ENCODE data around the gene PPP6R3.
"Not testable (repeated sequence)": the region's sequence is repeated elsewhere in the genome, so short reads cannot be mapped to it uniquely, and the experiment has no call there.

PPP6R3 gene

GRCh38 chr11:68524213-68524612, 63.7 kb downstream of the PPP6R3 start:
- no peak for DNase-seq

GRCh38 chr11:68524681-68525080, 64.1 kb downstream of the PPP6R3 start:
- no peak for DNase-seq

DNA sequence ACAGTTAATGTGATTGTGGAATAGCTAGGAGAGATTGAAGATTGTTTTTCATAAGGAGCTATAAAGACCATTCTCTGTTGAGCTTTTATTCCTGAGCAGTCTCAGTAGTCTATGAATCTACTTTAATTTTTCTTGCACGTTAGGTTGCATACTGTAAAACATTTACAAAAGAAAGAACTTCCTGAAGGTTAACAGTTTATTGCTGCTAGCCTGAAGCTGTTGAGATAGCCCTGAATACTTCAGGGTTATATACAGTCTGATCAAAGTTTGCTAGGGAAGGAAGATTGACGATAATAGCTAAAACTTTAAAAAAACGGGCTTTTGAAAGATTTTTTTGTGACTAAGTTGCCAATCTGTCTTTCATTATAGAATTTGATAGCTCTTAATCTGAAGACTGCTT, 64.8 kb downstream of the PPP6R3 start:
- DNase-seq = no peak

DNA sequence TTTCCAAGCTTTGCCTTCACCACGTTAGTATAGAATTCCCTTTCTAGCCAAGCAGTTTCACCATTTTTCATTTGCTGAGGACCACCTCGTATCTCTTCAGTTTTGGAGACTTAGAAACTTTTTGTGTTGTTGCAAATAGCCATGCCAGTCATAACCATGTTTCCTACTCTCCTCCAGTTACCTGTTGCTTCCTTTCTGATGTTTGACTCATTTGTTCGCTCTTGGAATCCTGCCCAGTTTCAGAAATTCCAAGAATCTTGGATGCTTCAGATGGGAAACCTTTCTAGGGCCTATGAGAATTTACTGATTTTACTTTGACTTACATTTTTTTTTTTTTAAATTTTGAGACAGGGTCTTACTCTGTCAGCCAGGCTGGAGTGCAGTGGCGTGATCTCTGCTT, 65.4 kb downstream of the PPP6R3 start:
- DNase-seq = no peak

DNA sequence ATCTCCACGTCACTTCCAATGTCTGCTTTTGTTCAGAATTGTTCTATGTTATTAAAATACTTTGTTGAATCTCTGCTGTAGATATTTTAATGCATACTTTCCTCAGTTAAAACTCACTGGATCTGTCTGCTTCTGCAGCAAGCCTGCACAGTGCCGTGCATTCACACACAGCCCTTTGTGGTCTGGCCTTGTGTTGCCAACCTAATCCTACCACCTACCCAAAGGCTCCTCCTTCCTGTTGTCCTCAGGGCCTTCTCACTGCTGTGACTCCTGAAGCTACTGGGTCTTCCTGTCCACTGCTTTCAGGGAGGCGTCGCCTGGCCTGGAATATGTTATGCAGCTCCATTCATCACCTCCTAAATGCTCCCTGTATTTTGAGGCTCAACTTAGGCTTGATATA, 67.0 kb downstream of the PPP6R3 start:
- DNase-seq = no peak

DNA sequence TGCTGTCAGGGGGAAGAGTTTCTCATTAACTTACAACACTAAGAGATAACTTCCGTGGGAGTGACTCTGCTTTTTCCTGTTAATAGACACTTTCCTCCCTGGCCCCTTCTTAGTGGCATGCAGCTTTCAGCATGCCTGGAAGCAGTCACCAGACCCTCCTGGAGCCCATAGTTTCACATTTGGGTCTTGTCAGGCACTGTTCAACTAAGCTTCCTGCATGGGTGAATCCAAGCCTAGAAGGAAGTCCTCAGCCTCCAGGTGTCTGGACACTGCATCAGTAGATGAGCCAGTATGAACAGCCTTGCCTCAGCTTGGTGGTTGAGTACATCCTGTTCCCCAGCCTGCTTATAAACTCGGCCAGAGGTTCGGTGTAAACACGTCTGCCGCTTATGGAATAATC, 68.1 kb downstream of the PPP6R3 start:
- no peak for DNase-seq

DNA sequence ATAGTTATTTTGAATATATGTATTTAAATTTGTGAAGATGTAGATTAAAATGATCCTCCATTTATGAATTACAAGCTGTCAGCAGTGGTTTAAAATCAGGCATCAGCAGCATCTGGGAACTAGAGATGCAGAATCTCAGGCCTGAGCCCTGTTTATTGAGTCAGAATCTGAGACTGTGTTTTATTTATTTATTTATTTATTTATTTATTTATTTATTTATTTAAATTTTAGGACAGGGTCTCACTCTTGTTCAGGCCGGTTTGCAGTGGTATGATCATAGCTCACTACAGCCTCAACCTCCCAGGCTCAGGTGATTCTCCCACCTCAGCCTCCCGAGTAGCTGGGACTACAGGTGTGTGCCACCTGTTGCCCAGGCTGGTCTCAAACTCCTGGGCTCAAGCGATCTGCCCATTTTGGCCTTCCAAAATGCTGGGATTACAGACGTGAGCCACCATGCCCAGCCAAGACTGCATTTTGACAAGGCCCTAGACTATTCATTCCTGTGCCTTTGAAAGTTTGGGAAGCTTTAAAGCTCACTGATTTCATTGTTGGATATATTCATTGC, 70.7 kb downstream of the PPP6R3 start:
- no peak for DNase-seq

DNA sequence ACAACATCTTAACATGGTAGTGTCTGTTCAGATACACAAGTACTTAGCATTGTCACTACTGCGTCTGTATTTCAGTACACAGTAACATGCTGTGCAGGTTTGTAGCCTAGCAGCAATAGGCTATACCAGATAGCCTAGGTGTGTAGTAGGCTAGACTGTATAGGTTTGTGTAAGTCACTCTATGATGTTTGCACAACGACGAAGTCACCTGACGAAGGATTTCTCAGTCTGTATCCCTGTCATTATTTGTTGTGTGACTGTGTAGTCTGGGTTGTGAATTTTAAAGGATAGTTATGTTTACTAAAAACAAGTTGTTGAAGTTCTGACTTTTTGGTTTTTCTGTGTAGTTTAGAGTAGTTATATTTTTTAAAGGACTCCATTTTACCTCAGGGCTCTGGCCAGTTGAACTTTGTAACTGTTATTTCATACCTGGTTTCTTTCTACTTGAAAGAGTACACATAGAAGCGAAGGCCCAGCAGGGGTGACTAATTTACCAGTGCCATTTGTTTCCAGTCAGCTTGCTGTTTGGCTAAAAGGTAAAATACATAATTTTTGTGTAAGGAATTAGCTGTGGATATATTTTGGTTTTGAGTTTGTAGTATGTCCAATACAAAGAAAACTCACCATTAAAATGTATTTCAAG, 72.3 kb downstream of the PPP6R3 start:
- DNase-seq = no peak

DNA sequence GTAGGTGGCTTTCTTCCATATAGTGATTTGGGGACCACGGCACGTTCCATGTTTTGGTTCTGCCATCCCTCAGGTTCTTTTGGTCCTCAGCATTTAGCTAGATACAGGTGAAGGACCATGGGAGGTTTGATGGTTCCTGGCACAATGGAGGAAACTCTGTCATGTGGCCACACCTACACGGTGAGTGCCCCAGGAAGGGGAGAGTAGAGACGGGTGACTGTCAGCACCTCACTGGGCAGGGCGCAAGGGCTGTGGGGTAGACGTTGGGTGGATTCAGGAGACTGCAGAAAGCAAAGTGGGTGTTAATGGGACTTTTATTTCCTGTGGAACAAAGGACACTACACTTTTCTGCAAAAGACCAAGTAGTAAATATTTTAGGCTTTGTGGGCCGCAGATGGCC, 73.4 kb downstream of the PPP6R3 start:
- no peak for DNase-seq

DNA sequence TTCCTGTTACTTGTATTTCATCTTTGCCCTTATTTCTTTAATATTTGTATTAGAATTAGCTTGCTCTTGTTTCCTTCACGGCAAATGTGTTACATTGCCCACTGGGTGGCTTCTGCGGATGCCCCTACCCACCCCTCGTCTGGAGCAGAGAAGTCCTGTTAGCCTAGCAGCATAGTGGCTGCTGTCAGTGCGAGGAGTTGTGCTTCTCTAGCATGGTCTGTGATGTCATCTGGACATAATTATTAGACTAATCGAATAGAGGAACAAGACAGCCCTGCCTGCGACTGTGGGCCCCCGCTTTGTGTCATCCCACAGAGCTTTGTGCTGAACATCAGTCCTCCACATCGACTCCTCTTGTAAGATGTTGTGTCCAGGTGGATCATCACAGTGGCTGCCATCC, 74.5 kb downstream of the PPP6R3 start:
- no peak for DNase-seq

DNA sequence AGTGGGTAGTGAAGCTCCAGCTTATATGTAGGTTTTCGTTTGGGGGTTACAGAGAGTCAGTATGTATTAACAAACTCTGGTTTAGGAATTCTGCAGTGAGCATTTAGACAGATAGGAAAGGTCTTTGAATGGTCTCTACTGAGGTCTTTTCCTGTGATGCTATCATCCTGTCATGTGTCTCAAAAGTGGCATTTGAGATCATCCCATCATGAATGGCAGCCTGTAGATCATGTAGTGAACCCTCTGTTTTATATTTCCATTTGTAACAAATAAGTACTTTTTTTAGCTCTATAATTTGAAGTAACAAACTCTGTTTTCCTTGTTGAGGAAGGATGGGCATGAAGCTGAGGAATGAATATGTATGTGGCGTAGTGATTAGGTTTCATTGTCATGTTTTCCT, 76.2 kb downstream of the PPP6R3 start:
- DNase-seq = no peak

DNA sequence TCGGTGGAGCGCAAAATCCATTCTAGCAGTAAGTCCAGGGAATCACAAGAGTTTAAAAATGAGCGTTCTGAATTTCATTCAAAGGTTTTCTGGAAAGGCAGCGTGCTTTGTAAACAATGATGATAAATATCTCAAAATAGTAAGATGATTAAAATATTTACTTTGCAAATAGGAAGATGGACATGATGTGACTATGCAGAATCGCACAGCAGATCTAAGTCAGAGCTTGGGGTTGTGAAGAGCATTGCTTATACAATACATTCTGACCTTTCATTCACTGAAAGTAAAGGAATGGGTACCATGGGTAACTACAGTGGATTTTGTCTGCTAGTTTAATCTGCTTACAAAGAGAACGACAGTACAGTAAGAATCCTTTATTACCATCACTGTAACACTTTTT, 77.5 kb downstream of the PPP6R3 start:
- DNase-seq = no peak

- no peak for DNase-seq
Observed at GRCh38 chr11:68539395-68539794, 78.8 kb downstream of the PPP6R3 start.

GRCh38 chr11:68540504-68540903, 80.0 kb downstream of the PPP6R3 start:
- DNase-seq = not testable (repeated sequence)

GRCh38 chr11:68541116-68541515, 80.6 kb downstream of the PPP6R3 start:
- DNase-seq = no peak

DNA sequence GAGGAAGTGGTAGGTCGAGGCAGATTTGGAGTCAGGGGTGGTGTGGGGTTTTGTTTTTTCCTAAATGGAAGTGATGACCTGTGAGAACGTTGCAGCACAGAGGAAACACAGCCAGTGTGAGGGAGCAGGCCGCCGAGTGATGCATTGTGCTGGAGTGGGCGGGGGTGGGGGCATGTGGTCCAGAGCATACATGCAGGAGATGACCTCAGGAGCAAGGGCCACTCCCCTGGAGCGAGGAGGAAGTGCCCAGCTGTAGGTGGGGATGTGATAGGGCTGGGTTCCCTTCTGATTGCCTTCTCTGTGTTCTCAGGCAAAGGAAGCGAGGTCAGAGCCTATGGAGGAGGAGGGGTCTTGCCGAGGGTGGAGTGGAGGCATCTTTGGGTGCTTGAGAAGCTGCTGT, 81.4 kb downstream of the PPP6R3 start:
- DNase-seq = no peak

DNA sequence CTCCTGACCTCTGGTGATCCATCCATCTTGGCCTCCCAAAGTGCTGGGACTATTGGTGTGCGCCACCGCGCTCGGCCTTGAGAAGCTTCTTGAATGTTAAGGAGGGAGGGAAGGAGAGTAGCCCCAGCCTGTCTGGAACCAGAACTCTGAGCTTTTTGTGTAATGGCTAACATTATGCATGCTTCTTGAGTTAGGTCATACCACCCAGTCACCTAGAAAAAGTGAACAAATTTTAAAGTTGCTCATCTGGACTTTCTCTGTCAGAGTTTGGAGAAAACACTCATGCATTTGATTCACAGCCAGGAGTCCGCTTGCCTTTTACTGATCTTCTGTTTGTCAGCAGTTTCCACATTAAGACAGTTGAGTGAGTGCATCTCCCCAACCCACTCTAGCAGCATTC, 82.1 kb downstream of the PPP6R3 start:
- no peak for DNase-seq

DNA sequence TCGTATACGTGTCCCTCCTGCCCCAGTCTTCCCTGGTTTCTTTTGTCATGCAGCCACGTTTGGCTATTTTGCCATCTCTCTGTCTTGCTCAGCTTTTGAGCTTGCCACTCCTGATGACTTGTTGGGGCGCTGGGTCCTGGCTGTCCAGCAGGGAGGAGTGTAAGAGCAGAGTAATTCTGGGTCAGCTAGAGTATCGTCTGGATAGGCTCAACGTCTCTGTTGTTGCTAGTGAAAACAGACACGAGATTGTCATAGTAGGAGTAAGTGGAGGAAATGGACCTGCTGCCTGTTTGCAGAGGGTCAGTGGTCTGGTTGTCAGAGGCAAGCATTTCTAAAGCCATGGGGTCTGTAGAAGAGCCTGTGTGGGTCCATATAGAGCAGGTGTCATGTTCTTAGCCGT, 83.0 kb downstream of the PPP6R3 start:
- DNase-seq = no peak

GRCh38 chr11:68545347-68545746, 84.8 kb downstream of the PPP6R3 start:
- no peak for DNase-seq

GRCh38 chr11:68545796-68546195, 85.2 kb downstream of the PPP6R3 start:
- DNase-seq = no peak

- DNase-seq = no peak
Observed at GRCh38 chr11:68546555-68546954, 86.0 kb downstream of the PPP6R3 start.

DNA sequence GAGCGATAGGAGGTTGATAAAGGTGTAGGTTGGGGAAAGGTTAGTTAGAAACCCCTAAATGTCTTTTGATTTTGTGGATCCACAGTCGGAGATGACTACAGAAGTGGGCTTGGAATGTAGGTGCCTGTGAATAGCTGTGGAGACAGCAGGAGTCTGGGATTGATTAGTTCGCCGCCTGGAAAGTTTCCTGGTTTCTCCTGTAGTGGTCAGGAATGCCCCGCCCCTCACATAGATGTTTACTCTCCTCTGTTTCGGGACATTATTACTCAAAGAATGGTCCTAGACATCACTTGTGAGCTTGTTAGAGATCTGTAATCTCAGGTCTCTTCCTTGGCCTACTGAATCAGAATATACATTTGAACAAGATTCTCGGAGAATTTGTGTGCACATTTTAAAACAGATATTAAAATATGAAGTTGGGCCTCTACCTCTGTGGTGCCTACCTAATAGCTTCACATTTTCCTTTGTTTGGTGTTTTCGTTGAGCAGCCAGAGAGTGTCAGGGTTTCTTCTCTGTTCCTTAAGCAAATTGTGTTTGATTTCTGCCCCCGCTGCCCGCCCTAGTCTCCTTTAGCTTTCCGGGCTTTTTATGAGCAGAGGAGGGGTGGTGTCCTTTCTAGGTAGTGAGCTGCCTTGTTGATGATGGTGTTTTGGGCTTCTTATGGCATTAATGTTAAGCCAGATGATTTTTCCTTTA, 89.4 kb downstream of the PPP6R3 start:
- no peak for DNase-seq

DNA sequence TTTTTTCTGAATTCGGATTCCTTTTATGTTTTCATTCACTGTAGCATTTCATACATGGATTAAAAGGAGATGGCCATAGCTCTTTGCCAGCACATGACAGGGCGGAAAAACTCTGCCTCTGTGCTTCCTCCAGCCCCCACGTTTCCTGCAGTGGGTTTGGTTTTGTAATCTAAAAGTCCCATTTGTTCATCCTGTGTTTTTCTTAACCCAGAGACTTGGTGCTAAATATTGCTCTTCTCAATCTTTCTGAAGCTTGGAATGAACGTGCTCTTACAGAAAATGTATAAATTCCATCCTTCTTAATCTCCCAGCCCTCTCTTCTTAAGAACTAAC, 89.9 kb downstream of the PPP6R3 start:
- no peak for DNase-seq

DNA sequence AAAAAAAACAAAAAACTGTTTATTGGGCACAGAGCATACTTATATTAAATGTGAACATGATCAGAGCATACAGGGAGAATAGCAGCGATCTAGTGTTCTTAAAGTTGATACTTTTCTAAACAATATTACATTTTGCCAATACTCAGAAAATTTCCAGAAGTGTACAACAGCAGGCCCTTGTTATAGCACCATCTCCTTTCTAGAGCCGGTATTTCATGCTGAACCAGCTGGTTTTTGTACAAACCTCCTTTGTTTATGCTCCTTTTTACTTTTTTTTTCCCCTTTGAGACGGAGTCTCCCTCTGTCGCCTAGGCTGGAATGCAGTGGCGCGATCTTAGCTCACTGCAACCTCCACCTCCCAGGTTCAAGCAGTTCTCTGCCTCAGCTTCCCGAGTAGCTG, 90.7 kb downstream of the PPP6R3 start:
- no peak for DNase-seq
